NCI-H82 treated with DMSO at 0.1 percent for 48 hours (cell line): Measurements from ENCODE around the gene ACAA1.

Source experiments
- DNase-seq: peaks from one replicate; lab custom pipeline; 2025; ENCODE audit not compliant: unreplicated experiment; lab: John Stamatoyannopoulos, UW

ACAA1 gene

DNA sequence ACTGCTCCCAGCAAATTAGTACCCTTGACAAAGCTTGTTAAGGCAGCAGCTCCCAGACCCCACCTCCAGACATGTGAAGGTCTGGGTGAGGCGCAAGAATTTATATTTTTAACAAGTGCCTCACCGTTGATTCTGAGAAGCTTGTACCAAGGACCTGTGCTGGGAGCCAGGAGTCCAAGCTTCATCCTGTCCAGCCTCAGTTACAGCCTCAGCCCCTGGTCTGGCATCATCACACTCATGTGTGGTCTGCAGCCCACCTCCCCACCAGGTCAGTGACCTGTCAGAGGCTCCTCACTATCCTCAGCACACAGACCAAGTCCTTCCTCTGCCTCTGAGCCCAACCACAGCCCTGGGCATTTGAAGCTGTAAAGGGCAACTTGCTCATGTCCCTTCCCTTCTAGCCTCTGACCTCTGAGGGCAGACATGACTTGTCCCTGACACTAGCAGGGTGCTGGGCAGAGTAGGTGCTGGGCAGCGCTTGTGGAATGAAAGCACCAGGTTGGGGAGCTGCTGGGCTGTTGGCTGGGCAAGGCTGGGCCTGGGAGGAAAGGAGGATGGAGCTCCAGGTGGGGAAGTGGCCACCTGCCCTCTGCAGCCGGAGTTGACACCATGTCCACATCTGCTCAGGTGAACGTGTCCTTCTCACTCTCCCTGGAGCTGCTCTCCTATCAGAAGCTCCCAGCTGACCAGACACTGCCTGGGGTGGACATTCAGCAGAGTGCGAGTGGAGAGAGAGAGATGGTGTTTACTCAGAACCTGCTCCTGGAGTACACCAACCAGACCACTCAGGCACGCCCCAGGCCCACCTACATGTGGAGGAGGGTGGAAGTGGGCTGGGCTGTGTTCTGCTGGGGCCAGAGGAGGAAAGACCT is 16.9 kb downstream of the ACAA1 start:
- DNase-seq, result no peak

DNA sequence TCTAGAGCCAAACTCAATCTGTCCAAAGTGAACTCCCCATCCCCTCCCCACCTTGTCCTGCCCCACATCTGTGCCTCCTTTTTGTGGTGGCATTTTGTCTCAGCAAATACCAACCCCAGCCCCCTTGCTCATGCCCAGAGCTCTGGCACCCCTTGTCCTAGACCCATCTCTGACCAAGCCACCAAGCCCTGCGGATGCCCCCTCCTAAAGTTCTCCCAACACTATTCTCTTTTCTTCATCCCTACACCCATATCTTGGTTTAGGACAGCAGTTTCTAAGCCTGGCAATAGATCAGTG is 17.7 kb downstream of the ACAA1 start:
- no peak for DNase-seq

DNA sequence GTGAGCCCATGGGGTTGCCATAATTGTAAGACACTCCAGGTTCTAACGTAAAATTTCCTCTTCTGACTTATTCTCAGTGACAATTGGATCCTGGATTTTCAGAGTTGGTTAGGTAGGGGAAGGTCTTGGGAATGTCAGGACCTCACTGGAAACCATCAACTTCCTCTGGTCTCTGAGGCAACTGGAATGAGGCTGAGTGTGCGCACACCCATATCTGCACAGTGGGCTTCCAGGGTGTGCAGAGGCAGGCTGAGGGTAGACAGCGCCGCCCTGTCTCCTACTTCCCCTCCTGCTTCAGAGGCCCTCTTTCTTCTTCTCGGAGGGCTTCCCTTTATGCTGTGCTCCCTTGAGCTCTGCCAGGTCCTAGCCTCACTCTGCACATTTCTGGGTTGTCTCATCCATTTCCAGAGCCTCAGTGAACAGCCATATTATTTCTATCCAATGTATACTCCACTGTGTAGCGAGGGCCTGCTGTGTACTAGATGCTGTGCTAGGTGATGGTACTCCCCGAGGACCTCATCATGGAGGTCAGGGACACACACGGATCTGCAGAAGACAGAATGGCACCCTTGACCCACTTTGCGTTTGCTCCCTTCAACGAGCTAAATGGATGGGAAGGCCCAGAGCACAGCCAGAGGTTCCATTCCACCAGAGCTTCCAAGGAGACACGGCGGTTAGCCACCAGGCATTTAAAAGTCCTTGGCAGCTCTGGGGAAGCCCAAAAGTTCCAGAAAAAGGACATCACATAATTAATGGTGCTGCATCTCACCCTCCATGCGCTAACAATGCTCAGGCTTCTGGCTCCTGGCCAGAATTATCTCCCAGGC is 18.3 kb downstream of the ACAA1 start:
- DNase-seq, result no peak

DNA sequence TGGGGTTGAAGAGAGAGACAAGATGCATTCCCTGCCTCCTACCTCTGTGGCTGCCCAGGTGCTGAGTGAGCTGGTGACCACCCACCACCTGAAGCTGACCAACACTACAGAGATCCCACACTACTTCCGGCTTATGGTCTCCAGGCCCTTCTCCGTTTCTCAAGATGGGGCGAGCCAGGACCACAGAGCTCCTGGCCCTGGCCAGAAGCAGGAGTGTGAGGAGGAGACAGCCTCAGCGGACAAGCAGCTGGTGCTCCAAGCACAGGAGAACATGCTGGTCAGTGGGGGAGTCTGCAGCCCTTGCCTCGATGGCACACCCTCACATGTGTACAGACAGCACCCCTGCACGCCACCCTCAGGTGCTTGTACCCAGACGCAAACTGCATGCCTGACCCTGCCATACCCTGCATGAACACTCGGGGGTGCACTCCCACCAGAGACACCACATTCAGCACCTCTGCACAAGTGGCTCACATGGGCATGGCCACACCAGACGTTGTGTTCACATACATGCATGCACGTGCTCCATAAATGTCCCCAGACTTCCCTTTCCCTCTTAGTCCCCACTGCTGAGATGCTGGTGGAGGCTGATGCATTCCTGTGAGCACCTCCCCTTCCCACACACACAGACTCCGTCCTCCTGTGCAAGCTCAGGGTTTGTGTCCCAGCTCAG is 19.0 kb downstream of the ACAA1 start:
- no peak for DNase-seq

DNA sequence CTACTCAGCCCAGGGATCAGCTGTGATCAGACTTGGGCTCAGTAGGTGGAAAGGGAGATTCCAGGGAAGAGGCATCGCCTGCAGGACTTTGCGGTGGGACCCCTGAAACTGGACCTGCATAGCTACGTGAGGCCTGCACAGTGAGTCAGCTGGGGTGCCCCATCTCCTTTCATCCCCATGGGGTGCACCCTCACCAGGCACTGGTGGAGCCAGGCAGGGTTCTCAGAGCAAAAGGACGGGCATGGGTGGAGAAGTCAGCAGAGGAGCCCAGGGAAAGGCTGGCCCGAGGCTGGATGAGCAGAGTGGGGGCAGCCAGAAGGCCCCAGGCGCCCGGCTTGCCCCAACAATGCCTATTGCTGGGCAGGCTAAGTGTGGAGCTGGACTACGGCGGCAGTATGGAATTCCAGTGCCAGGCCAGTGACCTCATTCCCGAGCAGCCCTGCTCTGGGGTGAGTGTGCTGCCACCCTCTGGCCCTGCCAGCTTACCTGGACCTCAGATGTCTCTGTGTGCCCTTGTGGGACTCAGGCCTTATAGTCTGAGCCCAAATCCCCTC is 19.7 kb downstream of the ACAA1 start:
- no peak for DNase-seq

DNA sequence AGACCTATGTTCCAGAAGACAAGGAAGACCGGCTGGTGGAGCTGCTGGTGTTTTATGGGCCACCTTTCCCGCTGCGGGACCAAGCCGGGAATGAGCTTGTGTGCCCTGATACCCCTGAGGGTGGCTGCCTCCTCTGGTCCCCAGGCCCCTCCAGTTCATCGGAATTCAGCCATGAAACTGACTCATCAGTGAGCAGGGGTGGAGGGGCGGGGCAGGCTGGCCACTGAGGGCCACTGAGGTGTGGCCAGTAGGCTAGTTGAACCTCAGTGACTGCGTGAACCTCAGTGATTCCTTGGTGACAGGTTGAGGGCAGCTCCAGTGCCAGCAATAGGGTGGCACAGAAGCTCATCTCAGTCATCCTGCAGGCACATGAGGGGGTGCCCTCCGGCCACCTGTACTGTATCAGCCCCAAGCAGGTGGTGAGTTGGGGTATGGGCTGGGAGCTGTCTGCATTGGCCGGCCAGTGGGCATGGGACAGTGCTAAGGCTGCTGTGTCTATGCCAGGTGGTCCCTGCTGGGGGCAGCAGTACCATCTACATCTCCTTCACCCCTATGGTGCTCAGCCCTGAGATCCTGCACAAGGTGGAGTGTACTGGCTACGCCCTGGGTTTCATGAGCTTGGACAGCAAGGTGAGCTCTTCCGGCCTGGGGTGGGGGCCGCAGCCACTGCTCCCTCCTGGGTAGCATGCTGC is 20.3 kb downstream of the ACAA1 start:
- DNase-seq, result no peak

DNA sequence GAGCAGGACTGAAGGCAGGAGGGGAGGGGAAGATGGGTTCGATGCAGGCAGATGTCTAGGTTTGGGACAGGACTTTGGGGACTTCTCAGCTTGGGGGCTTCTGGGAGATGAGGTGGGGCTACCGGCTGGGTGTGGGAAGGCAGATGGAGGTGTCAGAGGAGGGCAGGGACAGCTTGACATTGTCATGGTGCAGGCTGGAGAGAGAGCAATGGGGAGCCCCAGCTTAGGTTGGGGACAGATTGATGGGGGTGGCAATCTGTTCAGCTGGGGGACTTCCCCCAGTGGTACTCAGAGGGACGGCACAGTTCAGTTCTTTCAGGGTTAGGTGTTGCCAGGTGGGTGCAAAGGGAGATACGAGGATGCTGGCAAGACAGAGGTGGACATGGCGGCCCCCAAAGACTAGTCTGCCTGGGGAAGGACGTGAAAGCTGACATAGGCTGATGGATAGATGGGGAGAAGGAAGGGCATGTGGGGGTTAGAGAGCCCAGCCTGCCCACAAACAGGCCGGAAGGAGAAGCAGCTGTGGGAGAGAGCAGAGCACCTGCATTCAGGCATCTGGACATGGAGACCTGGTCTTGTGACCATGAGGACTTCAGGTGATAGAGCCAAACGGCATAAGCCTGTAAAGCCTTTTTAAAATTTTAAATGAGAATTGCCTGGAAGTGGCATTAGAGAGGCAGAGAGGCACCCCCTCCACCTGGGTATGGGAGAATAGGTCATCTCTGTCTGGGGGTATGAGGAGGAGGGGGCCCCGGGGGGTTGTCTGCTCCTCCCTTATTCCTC is 21.1 kb downstream of the ACAA1 start:
- DNase-seq, result no peak

DNA sequence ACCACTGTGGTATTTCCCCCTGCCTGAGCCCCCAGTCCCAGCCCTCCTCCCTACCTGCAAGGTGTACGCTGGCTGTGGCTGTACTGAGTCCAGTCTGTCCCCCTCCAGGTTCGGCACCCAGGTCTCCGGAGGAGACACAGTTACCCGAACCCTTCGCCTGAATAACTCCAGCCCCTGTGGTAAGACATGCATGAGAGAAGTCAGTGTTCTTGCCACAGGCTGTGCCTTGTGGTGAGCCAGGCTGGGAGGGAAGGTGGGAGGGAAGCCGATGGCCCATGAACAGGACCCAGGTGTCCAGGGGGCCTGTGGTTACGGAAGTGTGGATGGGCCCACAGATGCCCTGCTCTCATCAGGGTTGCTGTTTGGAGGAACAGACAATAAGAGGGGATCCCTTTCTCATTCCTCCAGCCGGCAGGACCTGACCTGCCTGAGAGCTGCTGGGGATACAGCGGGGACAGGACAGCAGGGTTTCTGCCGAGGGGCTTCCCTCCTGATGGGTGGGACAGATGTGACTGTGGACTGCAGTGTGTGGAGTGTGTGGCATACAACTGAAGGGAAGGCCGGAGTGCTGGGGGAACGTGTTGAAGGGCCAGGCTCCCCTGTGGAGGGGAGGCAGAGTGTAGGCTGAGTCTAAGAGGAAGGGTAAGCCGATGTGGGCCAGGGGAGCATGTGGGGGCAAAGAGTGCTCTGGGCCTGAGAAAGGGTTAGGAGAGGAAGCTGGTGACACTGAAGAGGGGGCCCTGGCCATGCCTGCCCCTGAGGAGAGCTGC is 21.9 kb downstream of the ACAA1 start:
- no peak for DNase-seq

DNA sequence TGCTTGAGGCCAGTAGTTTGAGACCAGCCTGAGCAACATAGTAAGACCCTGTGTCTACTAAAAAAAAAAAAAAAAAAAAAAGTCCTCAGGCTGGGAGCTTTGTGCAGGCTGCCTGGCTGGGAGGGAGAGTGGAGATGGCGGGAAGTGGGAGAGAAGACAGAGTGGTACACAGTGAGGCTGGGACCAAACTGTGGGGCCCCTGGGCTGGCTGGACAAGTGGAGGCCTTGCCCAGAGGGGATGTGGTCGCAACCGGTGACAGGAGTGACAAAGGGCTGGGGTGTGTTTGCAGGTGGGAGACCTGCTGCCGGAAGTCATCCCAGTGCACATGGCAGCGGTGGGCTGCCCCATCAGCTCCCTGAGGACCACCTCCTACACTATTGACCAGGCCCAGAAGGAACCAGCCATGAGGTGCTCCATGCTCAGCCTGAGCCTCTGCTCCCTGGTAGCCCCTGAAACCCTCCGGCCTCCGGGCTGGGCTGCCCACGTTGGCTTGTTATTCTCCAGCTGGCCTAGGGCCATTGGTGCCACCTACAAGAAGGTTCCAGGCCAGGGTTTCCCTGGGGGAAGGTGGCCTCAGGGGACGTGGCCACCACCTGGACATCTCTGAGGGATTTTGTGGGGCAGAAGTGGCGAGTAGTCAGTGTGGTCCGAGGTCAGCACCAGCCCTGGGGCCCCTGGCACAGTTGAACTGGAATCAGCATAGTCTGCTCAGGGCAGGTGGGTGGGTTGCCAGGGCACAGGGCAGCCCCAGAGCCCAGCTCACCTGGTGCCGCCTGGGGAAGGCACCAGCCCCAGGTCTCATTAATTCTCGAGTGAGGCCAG is 22.7 kb downstream of the ACAA1 start:
- DNase-seq, result no peak

DNA sequence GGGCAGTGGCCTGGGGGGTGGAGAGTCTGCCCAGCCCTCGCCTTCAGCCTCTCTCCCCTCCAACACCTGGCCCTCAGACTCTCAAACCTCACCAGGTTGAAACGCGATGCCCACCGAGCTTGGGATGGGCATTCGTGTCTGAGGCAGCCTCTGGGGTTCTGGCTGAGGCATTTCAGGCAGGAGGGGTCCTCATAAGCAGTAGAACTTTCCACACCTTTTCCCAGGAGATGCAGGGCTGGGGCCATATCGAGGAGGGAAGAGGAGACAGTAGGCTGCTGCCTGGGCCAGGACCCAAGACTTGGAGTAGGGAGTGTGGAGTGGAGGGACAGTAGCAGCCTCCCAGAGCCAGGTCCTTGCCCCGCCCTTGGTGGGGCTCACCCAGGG is 24.6 kb downstream of the ACAA1 start:
- DNase-seq, result no peak

DNA sequence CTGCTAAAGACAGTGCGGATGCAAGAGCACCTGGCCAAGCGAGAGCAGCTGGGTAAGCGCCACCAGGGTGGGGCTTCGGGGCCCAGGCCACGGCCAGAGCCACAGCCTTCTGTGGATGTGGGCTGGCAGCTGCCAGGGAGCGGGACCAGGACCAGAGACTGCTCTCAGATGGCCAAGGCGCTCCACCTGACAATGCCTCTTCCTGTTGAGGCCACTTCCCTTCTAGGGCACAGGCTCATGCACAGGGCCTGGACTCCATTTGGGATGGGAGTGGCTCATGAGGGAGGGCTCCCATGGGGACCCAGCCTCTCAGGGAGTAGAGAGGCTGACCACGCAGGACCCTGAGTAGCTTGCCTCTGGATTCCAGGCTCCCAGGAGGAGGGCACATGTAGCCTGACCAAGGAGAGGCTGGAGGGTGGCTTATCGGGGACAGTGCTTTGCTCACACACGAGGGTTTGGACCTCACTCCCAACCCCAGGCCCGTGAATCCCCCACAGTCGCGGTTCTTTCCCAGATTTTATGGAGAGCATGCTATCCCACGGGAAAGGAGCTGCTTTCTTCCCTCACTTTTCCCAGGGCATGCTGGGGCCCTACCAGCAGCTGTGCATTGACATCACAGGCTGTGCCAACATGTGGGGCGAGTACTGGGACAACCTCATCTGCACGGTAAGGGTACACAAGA is 25.1 kb downstream of the ACAA1 start:
- no peak for DNase-seq

DNA sequence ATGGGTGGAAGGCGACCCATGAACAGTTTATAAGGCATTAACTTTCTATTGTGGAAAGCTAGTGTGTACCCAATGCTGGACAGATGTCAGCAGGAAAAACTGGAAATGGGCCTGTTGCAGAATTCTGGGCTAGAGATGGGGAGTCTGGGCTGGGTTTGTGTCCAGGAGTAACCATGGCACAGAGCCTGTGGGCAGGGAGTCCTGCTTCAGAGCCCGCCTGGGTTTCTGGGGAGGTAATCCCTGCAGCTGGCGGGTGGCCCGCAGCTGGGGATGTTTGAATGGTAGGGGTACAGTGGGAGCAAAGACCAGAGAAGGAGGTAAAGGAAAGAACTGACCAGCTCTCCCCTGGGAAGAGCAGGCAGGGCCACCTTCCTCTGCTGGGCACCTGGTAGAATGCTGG is 25.7 kb downstream of the ACAA1 start:
- no peak for DNase-seq

DNA sequence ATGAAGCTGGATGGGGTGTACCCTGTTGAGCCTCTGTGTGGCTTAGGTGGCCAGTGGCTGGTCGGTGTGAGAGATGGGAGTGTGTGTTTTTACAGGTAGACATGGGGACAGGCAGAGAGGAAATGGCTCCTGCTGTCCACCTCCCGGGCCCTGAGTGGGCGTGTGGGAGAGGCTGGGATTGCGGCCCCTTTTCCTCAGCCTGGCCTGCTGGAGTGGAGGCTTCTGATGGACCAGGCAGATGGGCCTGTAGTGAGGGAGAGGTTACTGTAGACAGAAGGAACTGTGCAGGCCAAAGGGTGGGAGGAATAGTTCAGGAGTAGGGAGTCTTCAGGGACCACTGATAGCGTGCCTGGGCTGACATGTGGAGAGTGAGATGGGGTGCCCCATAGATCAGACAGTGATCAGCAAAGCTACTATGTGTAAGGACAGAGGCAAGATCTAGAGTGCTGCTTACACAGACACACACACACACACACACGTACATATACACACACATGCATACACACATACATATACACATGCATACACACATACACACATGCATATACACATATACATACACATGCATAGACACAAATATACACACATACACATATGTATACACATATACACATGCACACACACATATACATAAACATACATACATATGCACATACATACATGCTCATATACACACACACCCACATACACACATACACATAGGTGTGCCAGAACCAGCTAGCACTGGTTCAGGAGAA is 26.4 kb downstream of the ACAA1 start:
- DNase-seq, result no peak

DNA sequence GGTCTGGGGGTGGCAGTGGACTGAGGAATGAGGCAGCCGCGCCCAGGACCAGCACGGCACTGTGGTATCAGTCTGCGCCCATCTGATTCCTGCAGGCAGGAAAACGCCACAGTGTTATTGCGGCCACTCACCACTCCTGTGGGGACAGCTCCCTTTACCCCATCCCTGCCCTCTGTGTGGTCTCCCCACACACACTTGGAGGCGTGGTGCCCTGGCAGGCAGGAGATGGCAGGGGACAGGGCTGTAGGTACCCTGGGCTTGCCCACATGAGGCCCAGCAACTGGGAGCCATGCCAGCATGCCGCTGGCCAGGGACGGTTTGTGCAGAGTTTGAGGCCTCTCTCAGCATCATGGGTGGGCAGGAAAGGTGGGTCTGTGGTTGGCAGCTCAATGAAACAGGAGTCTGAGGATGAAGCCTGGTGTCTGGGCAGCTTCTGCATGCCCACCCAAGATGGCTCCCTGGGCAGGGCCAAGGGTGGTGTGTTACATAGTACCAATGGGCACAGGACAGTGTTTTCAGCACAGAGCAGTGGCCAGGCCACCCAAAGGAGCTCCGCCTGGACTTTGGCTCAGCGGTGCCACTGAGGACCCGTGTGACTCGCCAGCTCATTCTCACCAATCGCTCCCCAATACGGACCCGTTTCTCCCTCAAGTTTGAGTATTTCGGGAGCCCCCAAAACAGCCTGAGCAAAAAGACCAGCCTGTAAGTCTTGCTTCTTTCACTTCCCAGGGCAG is 27.2 kb downstream of the ACAA1 start:
- no peak for DNase-seq

DNA sequence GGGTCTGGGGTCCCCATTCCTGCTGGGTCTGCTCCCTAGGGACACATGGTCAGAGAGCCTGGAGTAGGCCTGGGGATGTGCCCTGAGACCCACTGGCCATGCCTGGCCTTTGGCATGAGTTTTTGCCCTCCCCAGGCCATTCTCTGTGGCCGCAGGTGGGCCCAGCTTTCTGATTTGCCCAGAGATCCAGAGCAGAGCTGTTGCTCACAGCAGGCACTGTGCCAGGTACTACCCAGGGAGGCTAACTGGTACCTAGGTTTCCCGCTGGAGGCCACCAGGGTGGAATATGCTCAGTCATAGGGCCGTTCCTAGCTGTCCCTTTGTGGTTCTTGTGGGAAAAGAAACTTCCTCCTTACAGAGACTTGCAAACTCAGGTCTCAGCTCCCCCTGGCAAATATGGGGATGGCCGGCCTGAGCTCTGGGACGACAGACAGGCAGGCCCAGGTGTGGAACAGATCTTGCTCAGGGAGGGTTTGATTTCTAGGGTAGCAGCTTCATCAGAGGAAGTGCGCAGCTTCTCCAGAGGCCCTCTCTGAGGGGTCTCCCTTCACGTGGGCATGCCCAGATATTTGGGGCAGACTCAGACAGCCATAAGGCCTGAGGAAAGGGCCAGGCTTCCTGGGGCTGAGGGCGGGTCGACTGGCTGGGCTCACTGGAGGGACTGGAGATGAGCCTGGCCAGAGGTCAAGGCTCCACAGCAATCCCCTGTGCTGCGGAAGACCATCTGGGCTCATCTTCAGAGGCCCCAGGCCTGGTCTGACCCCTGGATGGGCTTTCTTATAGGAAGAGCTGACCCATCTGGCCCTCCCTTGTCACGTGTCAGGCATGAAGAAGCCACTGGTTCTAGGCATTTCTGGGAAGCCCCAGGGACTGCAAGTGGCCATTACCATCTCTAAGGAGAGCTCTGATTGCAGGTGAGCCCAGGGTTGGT is 28.0 kb downstream of the ACAA1 start:
- DNase-seq, result no peak
